Aorta (tissue), 5 donors: Measurements from ENCODE around the gene SSH3. TPM values are rescaled to one million over a fixed set of nuclear protein-coding genes. Genes with fewer than 3 reads are reported as not detected.
"Not testable (repeated sequence)": the region's sequence is repeated elsewhere in the genome, so short reads cannot be mapped to it uniquely, and the experiment has no call there.

ENCODE experiments used
- ATAC-seq: fragments of 200-7000 bp; cut with Tn5 transposase; one replicate; pipeline ENCODE4 v1.9.1; 2022; ENCODE audit warnings: moderate library complexity; ENCODE audit not compliant: low FRiP score
- DNase-seq, 2 donors: peaks; one replicate each; pipeline ENCODE4 v3.0.0-alpha.2; 2020
- H3K27ac ChIP-seq, 2 donors: one replicate each; pipeline ENCODE4 v1.5.1; 2013; ENCODE audit warnings: low read length in 2 of 2, mild to moderate bottlenecking in 2 of 2, moderate library complexity in 2 of 2, control low read depth in 1 of 2, inconsistent platforms in 1 of 2, low read depth in 1 of 2
- H3K27me3 ChIP-seq, 2 donors: one replicate each; pipeline ENCODE4 v1.6.1; 2013; ENCODE audit warnings: control low read depth in 1 of 2, low read length in 1 of 2, mild to moderate bottlenecking in 1 of 2, moderate library complexity in 1 of 2; ENCODE audit not compliant: insufficient read depth in 2 of 2, control insufficient read depth in 1 of 2
- H3K36me3 ChIP-seq, 2 donors: one replicate each; pipeline ENCODE4 v1.6.1; 2013; ENCODE audit warnings: control low read depth in 1 of 2, low read length in 1 of 2, mild to moderate bottlenecking in 1 of 2; ENCODE audit not compliant: insufficient read depth in 2 of 2, control insufficient read depth in 1 of 2
- H3K4me1 ChIP-seq, 2 donors: one replicate each; pipeline ENCODE4 v1.6.1; 2013; ENCODE audit warnings: low read length in 2 of 2, control low read depth in 1 of 2, mild to moderate bottlenecking in 1 of 2, moderate library complexity in 1 of 2; ENCODE audit not compliant: insufficient read depth in 2 of 2, control insufficient read depth in 1 of 2
- H3K4me3 ChIP-seq, 2 donors: one replicate each; pipeline ENCODE4 v1.5.1; 2013; ENCODE audit warnings: low read length in 2 of 2, control low read depth in 1 of 2, mild to moderate bottlenecking in 1 of 2
- H3K9me3 ChIP-seq: one replicate; pipeline ENCODE4 v1.6.1; 2013; ENCODE audit warnings: mild to moderate bottlenecking, low read length; ENCODE audit not compliant: control insufficient read depth
- WGBS, 2 donors: extraction: QIAGEN DNeasy Blood & Tissue Kit; methylation state at CpG; one replicate each; pipeline ENCODE4 v1.1.7; 2013; 5-methylcytosine and 5-hydroxymethylcytosine counted together
- intact Hi-C, 2 donors: fragments of 100-400 bp; cut with DNase I; formaldehyde crosslinking; loops; one replicate each; pipeline versions ENCODE4 v1.14.2 to v1.15.0; 2022
- long read RNA-seq, 2 donors: library from polyadenylated mRNA; unstranded; transcript quantifications; one replicate each; pipeline ENCODE4 v2.0.0, GENCODE V29; 2020 to 2021
- polyA plus RNA-seq, 2 donors: library from polyadenylated mRNA; stranded (reverse); fragments of 200-250 nt; gene quantifications; one replicate each; pipeline ENCODE4 v1.2.3, GENCODE V29; 2013
- total RNA-seq, 2 donors: library from RNA; stranded (reverse); fragmentation: NEBNext Ultra II Directional; extraction: Animal tissue kit (Norgen Biotek cat#: 25700); gene quantifications; one replicate each; pipeline ENCODE4 v1.2.1, GENCODE V29; 2021
- donor health status: healthy with polysubstance abuse.
- donor health status: Bipolar disorder and iron deficiency.
- donor health status: DM: no; HTN: no; CAD: no.
- donor health status: DM: no; HTN: no; CAD: no.
- donor health status: DM: yes; HTN: yes; CAD: no.

Gene SSH3
- total RNA-seq (10 to 100 TPM; 27.3 to 37.0 TPM), polyA plus RNA-seq (10 to 100 TPM; 13.3 to 24.1 TPM)
- long read RNA-seq, donor 1, transcript SSH3-201 (14 exons, 2,871 nt), result major isoform, 19 of 40 reads
- long read RNA-seq, donor 1, partial matches to known transcripts, result 9 of 40 reads
- long read RNA-seq, donor 1, other reads (novel, unspliced or antisense), result 12 of 40 reads
- long read RNA-seq, donor 2, partial matches to known transcripts, result 4 of 12 reads
- long read RNA-seq, donor 2, other reads (novel, unspliced or antisense), result 5 of 12 reads

- DNase-seq, result peak; percentile 85 to 92
- Histone ChIP-seq H3K27me3 (no peaks in the 10 kb centered on the region), H3K9me3 (no peaks in the 10 kb centered on the region), H3K36me3 (peaks cover 0 to 3% of the 10 kb centered on the region in 2 donors), H3K27ac (peak within 1 kb of the TSS in 1 of 2 donors; percentile 9), H3K4me1 (no peaks in the 10 kb centered on the region), H3K4me3 (peak within 1 kb of the TSS; percentile 67 to 69)
- intact Hi-C loops, result no loop called here
- WGBS, 2 donors, result 0 to 1% methylated on average over 37 to 65 of the region's 65 CpGs
- peak; percentile 89 for ATAC-seq
These were observed at the start of gene SSH3 for GRCh38 chr11:67303132-67303834. TSS of gene SSH3 (plus strand) at chr11:67303530. CDS start at chr11:67303626, 96 bp downstream.

GRCh38 chr11:67253872-67254624 is 49.3 kb upstream of the SSH3 start:
- whole genome bisulfite sequencing, 2 donors, result 92 to 93% methylated on average over 14 of the region's 14 CpGs
- intact Hi-C loops, result no loop called here
- Histone ChIP-seq H3K27ac (no peak overlapping the region), H3K4me1 (no peaks in the 10 kb centered on the region), H3K4me3 (no peak overlapping the region), H3K9me3 (no peaks in the 10 kb centered on the region), H3K36me3 (peaks cover 10 to 30% of the 10 kb centered on the region in 2 donors), H3K27me3 (no peaks in the 10 kb centered on the region)
- no peak for DNase-seq
- ATAC-seq, result no peak

GRCh38 chr11:67254798-67255197 is 48.5 kb upstream of the SSH3 start:
- DNase-seq, result no peak
- 82 to 85% methylated on average over 15 of the region's 15 CpGs for whole genome bisulfite sequencing, 2 donors
- no peak overlapping the region for H3K4me3 ChIP-seq
- H3K4me1 ChIP-seq, result no peaks in the 10 kb centered on the region
- H3K27ac ChIP-seq, result no peak overlapping the region
- H3K27me3 ChIP-seq, result no peaks in the 10 kb centered on the region
- no peaks in the 10 kb centered on the region for H3K9me3 ChIP-seq
- no peak for ATAC-seq
- intact Hi-C loops, result no loop called here
- peaks cover 5 to 30% of the 10 kb centered on the region in 2 donors for H3K36me3 ChIP-seq

- no peak for DNase-seq
- WGBS, 2 donors, result 87 to 88% methylated on average over 10 of the region's 10 CpGs
These were observed 48.0 kb upstream of the SSH3 start for GRCh38 chr11:67255353-67255752.

GRCh38 chr11:67255864-67256263 is 47.5 kb upstream of the SSH3 start:
- Histone ChIP-seq H3K27me3 (no peaks in the 10 kb centered on the region), H3K4me1 (no peaks in the 10 kb centered on the region), H3K27ac (no peak overlapping the region), H3K36me3 (peaks cover 5 to 23% of the 10 kb centered on the region in 2 donors), H3K4me3 (no peak overlapping the region), H3K9me3 (no peaks in the 10 kb centered on the region)
- ATAC-seq, result no peak
- DNase-seq, result no peak
- intact Hi-C loops, result no loop called here
- WGBS, 2 donors, result 87 to 89% methylated on average over 8 of the region's 8 CpGs

More at GRCh38 chr11:67255353-67255752, 48.0 kb upstream of the SSH3 start:
- ATAC-seq, result no peak
- no peaks in the 10 kb centered on the region for H3K9me3 ChIP-seq
- peaks cover 5 to 26% of the 10 kb centered on the region in 2 donors for H3K36me3 ChIP-seq
- H3K4me3 ChIP-seq, result no peak overlapping the region
- no peaks in the 10 kb centered on the region for H3K4me1 ChIP-seq
- H3K27me3 ChIP-seq, result no peaks in the 10 kb centered on the region
- intact Hi-C loops, result no loop called here
- H3K27ac ChIP-seq, result no peak overlapping the region

GRCh38 chr11:67256477-67257135 is 46.7 kb upstream of the SSH3 start:
- no peak overlapping the region for H3K27ac ChIP-seq
- intact Hi-C loops, result no loop called here
- no peaks in the 10 kb centered on the region for H3K4me1 ChIP-seq
- peaks cover 5 to 23% of the 10 kb centered on the region in 2 donors for H3K36me3 ChIP-seq
- ATAC-seq (no peak), DNase-seq (no peak)
- no peaks in the 10 kb centered on the region for H3K9me3 ChIP-seq
- no peaks in the 10 kb centered on the region for H3K27me3 ChIP-seq
- no peak overlapping the region for H3K4me3 ChIP-seq
- WGBS, 2 donors, result 72 to 75% methylated on average over 5 of the region's 5 CpGs

GRCh38 chr11:67260406-67260805 is 42.9 kb upstream of the SSH3 start:
- no peaks in the 10 kb centered on the region for H3K9me3 ChIP-seq
- DNase-seq, result no peak
- H3K4me1 ChIP-seq, result no peaks in the 10 kb centered on the region
- WGBS, 2 donors, result 89 to 94% methylated on average over 6 of the region's 6 CpGs
- no peak overlapping the region for H3K4me3 ChIP-seq
- no peak for ATAC-seq
- intact Hi-C loops, result loop anchor here (5.0 kb wide), 1 partner anchor 122 kb away; no protein-coding TSS in a partner anchor
- H3K27ac ChIP-seq, result no peak overlapping the region
- H3K27me3 ChIP-seq, result no peaks in the 10 kb centered on the region
- peaks cover 0 to 4% of the 10 kb centered on the region in 2 donors for H3K36me3 ChIP-seq

- intact Hi-C loops, result loop anchor here (5.0 kb wide), 1 partner anchor 121 kb away; no protein-coding TSS in a partner anchor
- WGBS, 2 donors, result 27 to 30% methylated on average over 47 to 50 of the region's 50 CpGs
- not testable (repeated sequence) for H3K4me1 ChIP-seq, H3K36me3 ChIP-seq, H3K27ac ChIP-seq, H3K27me3 ChIP-seq, H3K9me3 ChIP-seq
- ATAC-seq (peak; percentile 16), DNase-seq (peak in 1 of 2 donors; percentile 92)
- H3K4me3 ChIP-seq, result peak overlapping the region; percentile 2 to 25
These were observed 42.3 kb upstream of the SSH3 start for GRCh38 chr11:67260885-67261639.
